ENCODE measurements around the gene GPR68.

GPR68 gene

GRCh38 chr14:91229743-91230200, 14.7 kb downstream of the GPR68 start:
- peaks cover 3 to 6% of the 10 kb centered on the region in 2 donors for H3K36me3 ChIP-seq (replicated peaks in 1 of 2; ENCODE audit: control insufficient read depth in 2 of 2, insufficient read depth in 2 of 2, low read length in 2 of 2)
- H3K79me1 ChIP-seq (ENCODE audit: low read depth, low read length) = no peaks in the 10 kb centered on the region
- H2AFZ ChIP-seq (ENCODE audit: low read length) = no peak overlapping the region
- DNase-seq (ENCODE audit: low spot score) = no peak
- no peak overlapping the region for H4K91ac ChIP-seq (ENCODE audit: low read depth, low read length, poor library complexity)
- H3K18ac ChIP-seq (ENCODE audit: low read length) = no peak overlapping the region
- no peak overlapping the region for H3K9ac ChIP-seq (ENCODE audit: low read depth, low read length, poor library complexity)
- H2BK120ac ChIP-seq (ENCODE audit: low read depth, low read length) = no peak overlapping the region
- H2BK5ac ChIP-seq (ENCODE audit: low read length) = no peak overlapping the region
- H3K4me3 ChIP-seq (ENCODE audit: low read length in 2 of 2) = no peak overlapping the region
- no peaks in the 10 kb centered on the region for H3K27me3 ChIP-seq (ENCODE audit: control insufficient read depth in 3 of 3, insufficient read depth in 3 of 3, low read depth in 1 of 3, low read length in 3 of 3)
- H4K8ac ChIP-seq (ENCODE audit: low read depth, low read length) = no peak overlapping the region
- H3K9me3 ChIP-seq (replicated peaks in 1 of 2; ENCODE audit: control insufficient read depth in 2 of 2, insufficient read depth in 1 of 2, low read depth in 1 of 2, low read length in 2 of 2) = peaks cover 13 to 18% of the 10 kb centered on the region in 2 donors
- H2BK12ac ChIP-seq (ENCODE audit: low read length) = no peak overlapping the region
- H3K14ac ChIP-seq (ENCODE audit: low read length) = no peak overlapping the region
- no peak overlapping the region for H3K4ac ChIP-seq (ENCODE audit: low read length)
- no peaks in the 10 kb centered on the region for H3K4me1 ChIP-seq (ENCODE audit: control insufficient read depth in 2 of 2, insufficient read depth in 1 of 2, low read depth in 1 of 2, low read length in 2 of 2)
- no peak overlapping the region for H2BK15ac ChIP-seq (ENCODE audit: low read length)
- H3K27ac ChIP-seq (replicated peaks; ENCODE audit: low read length) = no peak overlapping the region
- no peak overlapping the region for H3K4me2 ChIP-seq (ENCODE audit: insufficient read depth, low read length, poor library complexity, severe bottlenecking)
- no peak overlapping the region for H2AK5ac ChIP-seq (ENCODE audit: low read depth, low read length)
- WGBS, 2 donors (ENCODE audit: extremely low coverage in 2 of 2, insufficient read length in 2 of 2, insufficient replicate concordance in 1 of 2) = no CpG with 5 or more reads among the region's 6 CpGs
- H3K23ac ChIP-seq (ENCODE audit: low read depth, low read length, poor library complexity) = no peak overlapping the region

GRCh38 chr14:91229005-91229382, 15.5 kb downstream of the GPR68 start:
- H3K4me1 ChIP-seq (ENCODE audit: control insufficient read depth in 2 of 2, insufficient read depth in 1 of 2, low read depth in 1 of 2, low read length in 2 of 2) = no peaks in the 10 kb centered on the region
- no peak overlapping the region for H3K4me3 ChIP-seq (ENCODE audit: low read length in 2 of 2)
- H2BK120ac ChIP-seq (ENCODE audit: low read depth, low read length) = no peak overlapping the region
- H2AK5ac ChIP-seq (ENCODE audit: low read depth, low read length) = no peak overlapping the region
- no peak overlapping the region for H2BK5ac ChIP-seq (ENCODE audit: low read length)
- H3K9ac ChIP-seq (ENCODE audit: low read depth, low read length, poor library complexity) = no peak overlapping the region
- H2BK12ac ChIP-seq (ENCODE audit: low read length) = no peak overlapping the region
- H3K23ac ChIP-seq (ENCODE audit: low read depth, low read length, poor library complexity) = no peak overlapping the region
- no peak overlapping the region for H4K8ac ChIP-seq (ENCODE audit: low read depth, low read length)
- no peaks in the 10 kb centered on the region for H3K79me1 ChIP-seq (ENCODE audit: low read depth, low read length)
- H2AFZ ChIP-seq (ENCODE audit: low read length) = no peak overlapping the region
- no peaks in the 10 kb centered on the region for H3K27me3 ChIP-seq (ENCODE audit: control insufficient read depth in 3 of 3, insufficient read depth in 3 of 3, low read depth in 1 of 3, low read length in 3 of 3)
- no peak overlapping the region for H4K91ac ChIP-seq (ENCODE audit: low read depth, low read length, poor library complexity)
- peaks cover 13 to 14% of the 10 kb centered on the region in 2 donors for H3K9me3 ChIP-seq (replicated peaks in 1 of 2; ENCODE audit: control insufficient read depth in 2 of 2, insufficient read depth in 1 of 2, low read depth in 1 of 2, low read length in 2 of 2)
- H3K18ac ChIP-seq (ENCODE audit: low read length) = no peak overlapping the region
- H3K14ac ChIP-seq (ENCODE audit: low read length) = no peak overlapping the region
- H2BK15ac ChIP-seq (ENCODE audit: low read length) = no peak overlapping the region
- WGBS, 2 donors (ENCODE audit: extremely low coverage in 2 of 2, insufficient read length in 2 of 2, insufficient replicate concordance in 1 of 2) = no CpG with 5 or more reads among the region's 1 CpG
- no peak overlapping the region for H3K4ac ChIP-seq (ENCODE audit: low read length)
- no peak for DNase-seq (ENCODE audit: low spot score)
- peaks cover 4 to 11% of the 10 kb centered on the region in 2 donors for H3K36me3 ChIP-seq (replicated peaks in 1 of 2; ENCODE audit: control insufficient read depth in 2 of 2, insufficient read depth in 2 of 2, low read length in 2 of 2)
- no peak overlapping the region for H3K4me2 ChIP-seq (ENCODE audit: insufficient read depth, low read length, poor library complexity, severe bottlenecking)
- H3K27ac ChIP-seq (replicated peaks; ENCODE audit: low read length) = no peak overlapping the region

- Histone ChIP-seq H3K79me1 (ENCODE audit: low read depth, low read length) (no peaks in the 10 kb centered on the region), H2BK5ac (ENCODE audit: low read length) (no peak overlapping the region), H3K27me3 (ENCODE audit: control insufficient read depth in 3 of 3, insufficient read depth in 3 of 3, low read depth in 1 of 3, low read length in 3 of 3) (no peaks in the 10 kb centered on the region), H3K36me3 (replicated peaks in 1 of 2; ENCODE audit: control insufficient read depth in 2 of 2, insufficient read depth in 2 of 2, low read length in 2 of 2) (peaks cover 4 to 14% of the 10 kb centered on the region in 2 donors), H2BK15ac (ENCODE audit: low read length) (no peak overlapping the region), H3K4ac (ENCODE audit: low read length) (no peak overlapping the region), H4K91ac (ENCODE audit: low read depth, low read length, poor library complexity) (no peak overlapping the region), H3K4me2 (ENCODE audit: insufficient read depth, low read length, poor library complexity, severe bottlenecking) (no peak overlapping the region), H3K9me3 (replicated peaks in 1 of 2; ENCODE audit: control insufficient read depth in 2 of 2, insufficient read depth in 1 of 2, low read depth in 1 of 2, low read length in 2 of 2) (peaks cover 13 to 14% of the 10 kb centered on the region in 2 donors), H3K4me3 (ENCODE audit: low read length in 2 of 2) (no peak overlapping the region), H2BK120ac (ENCODE audit: low read depth, low read length) (no peak overlapping the region), H3K14ac (ENCODE audit: low read length) (no peak overlapping the region), H3K4me1 (ENCODE audit: control insufficient read depth in 2 of 2, insufficient read depth in 1 of 2, low read depth in 1 of 2, low read length in 2 of 2) (no peaks in the 10 kb centered on the region), H3K27ac (replicated peaks; ENCODE audit: low read length) (no peak overlapping the region), H4K8ac (ENCODE audit: low read depth, low read length) (no peak overlapping the region), H3K23ac (ENCODE audit: low read depth, low read length, poor library complexity) (no peak overlapping the region), H2AFZ (ENCODE audit: low read length) (no peak overlapping the region), H2AK5ac (ENCODE audit: low read depth, low read length) (no peak overlapping the region), H2BK12ac (ENCODE audit: low read length) (no peak overlapping the region), H3K18ac (ENCODE audit: low read length) (no peak overlapping the region), H3K9ac (ENCODE audit: low read depth, low read length, poor library complexity) (no peak overlapping the region)
- WGBS, 2 donors (ENCODE audit: extremely low coverage in 2 of 2, insufficient read length in 2 of 2, insufficient replicate concordance in 1 of 2) = no CpG with 5 or more reads among the region's 14 CpGs
- no peak for DNase-seq (ENCODE audit: low spot score)
Observed at GRCh38 chr14:91228112-91229004, 16.1 kb downstream of the GPR68 start.

GRCh38 chr14:91227183-91227628, 17.3 kb downstream of the GPR68 start:
- WGBS, 2 donors (ENCODE audit: extremely low coverage in 2 of 2, insufficient read length in 2 of 2, insufficient replicate concordance in 1 of 2) = no CpG with 5 or more reads among the region's 7 CpGs
- no peak overlapping the region for H4K8ac ChIP-seq (ENCODE audit: low read depth, low read length)

More at GRCh38 chr14:91227183-91227628, 17.3 kb downstream of the GPR68 start:
- H3K27ac ChIP-seq (replicated peaks; ENCODE audit: low read length) = no peak overlapping the region
- no peak overlapping the region for H2AK5ac ChIP-seq (ENCODE audit: low read depth, low read length)
- H2BK15ac ChIP-seq (ENCODE audit: low read length) = no peak overlapping the region
- peaks cover 4 to 14% of the 10 kb centered on the region in 2 donors for H3K36me3 ChIP-seq (replicated peaks in 1 of 2; ENCODE audit: control insufficient read depth in 2 of 2, insufficient read depth in 2 of 2, low read length in 2 of 2)
- no peaks in the 10 kb centered on the region for H3K27me3 ChIP-seq (ENCODE audit: control insufficient read depth in 3 of 3, insufficient read depth in 3 of 3, low read depth in 1 of 3, low read length in 3 of 3)
- peaks cover 13 to 14% of the 10 kb centered on the region in 2 donors for H3K9me3 ChIP-seq (replicated peaks in 1 of 2; ENCODE audit: control insufficient read depth in 2 of 2, insufficient read depth in 1 of 2, low read depth in 1 of 2, low read length in 2 of 2)
- H3K18ac ChIP-seq (ENCODE audit: low read length) = no peak overlapping the region
- H2BK120ac ChIP-seq (ENCODE audit: low read depth, low read length) = no peak overlapping the region
- no peak overlapping the region for H3K14ac ChIP-seq (ENCODE audit: low read length)
- no peak overlapping the region for H3K23ac ChIP-seq (ENCODE audit: low read depth, low read length, poor library complexity)
- H3K4me3 ChIP-seq (ENCODE audit: low read length in 2 of 2) = no peak overlapping the region
- no peak overlapping the region for H4K91ac ChIP-seq (ENCODE audit: low read depth, low read length, poor library complexity)
- no peak overlapping the region for H2BK5ac ChIP-seq (ENCODE audit: low read length)
- H2BK12ac ChIP-seq (ENCODE audit: low read length) = no peak overlapping the region
- DNase-seq (ENCODE audit: low spot score) = no peak
- H3K4me1 ChIP-seq (ENCODE audit: control insufficient read depth in 2 of 2, insufficient read depth in 1 of 2, low read depth in 1 of 2, low read length in 2 of 2) = peaks cover 0 to 3% of the 10 kb centered on the region in 2 donors
- no peak overlapping the region for H3K4me2 ChIP-seq (ENCODE audit: insufficient read depth, low read length, poor library complexity, severe bottlenecking)
- H3K9ac ChIP-seq (ENCODE audit: low read depth, low read length, poor library complexity) = no peak overlapping the region
- no peaks in the 10 kb centered on the region for H3K79me1 ChIP-seq (ENCODE audit: low read depth, low read length)
- H3K4ac ChIP-seq (ENCODE audit: low read length) = no peak overlapping the region
- H2AFZ ChIP-seq (ENCODE audit: low read length) = no peak overlapping the region
